ENCODE measurements around the gene TDP1.

DNA sequence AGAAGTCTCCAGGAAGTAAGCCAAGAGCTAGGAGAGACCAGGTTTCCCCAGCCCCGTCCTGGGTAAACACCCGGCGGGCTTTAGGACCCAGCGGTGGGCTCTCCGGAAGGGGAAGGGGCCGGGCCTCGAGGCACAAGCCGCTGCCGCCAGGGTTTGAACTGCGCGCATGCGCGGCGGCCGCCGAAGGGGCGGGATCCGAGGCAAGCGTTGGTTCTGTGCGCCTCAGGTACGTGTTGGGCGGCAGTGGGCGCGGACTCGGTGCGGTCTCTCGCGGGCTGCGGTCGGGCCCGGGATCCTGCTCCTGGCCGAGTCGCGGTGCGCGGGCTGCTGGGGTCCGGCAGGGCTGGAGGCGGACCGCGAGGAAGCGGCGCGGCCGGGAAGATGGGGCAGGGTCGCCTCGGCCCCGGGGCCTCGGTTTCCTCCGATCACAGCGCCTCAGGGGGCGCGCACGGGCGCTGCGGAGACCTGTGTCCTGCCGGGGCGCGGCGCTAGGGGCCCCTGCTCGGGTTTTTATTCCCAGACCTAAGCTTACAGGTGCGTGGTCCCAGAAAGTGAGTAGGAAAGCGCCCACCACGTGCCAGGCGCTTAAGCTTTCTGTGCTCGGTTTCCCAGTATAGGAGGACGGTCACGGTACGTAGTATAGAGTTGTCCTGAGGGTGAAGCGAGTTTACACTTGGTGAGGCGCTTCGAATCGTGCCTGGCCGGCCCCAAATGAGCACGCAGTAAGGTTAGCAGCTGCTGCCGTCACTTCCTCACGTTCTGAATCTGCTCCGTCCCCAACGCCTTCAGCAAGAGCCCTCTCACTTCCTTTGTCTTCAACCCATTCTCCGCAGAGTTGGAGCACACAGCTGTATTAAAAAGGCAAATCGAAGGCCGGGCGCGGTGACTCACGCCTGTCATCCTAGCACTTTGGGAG lies at the start of gene TDP1:
- peak; percentile 74 to 94 (median 86) for TF ChIP-seq POLR2AphosphoS5 (IDR thresholded peaks at IDR 0.05)
- TF ChIP-seq, protein P1, sequence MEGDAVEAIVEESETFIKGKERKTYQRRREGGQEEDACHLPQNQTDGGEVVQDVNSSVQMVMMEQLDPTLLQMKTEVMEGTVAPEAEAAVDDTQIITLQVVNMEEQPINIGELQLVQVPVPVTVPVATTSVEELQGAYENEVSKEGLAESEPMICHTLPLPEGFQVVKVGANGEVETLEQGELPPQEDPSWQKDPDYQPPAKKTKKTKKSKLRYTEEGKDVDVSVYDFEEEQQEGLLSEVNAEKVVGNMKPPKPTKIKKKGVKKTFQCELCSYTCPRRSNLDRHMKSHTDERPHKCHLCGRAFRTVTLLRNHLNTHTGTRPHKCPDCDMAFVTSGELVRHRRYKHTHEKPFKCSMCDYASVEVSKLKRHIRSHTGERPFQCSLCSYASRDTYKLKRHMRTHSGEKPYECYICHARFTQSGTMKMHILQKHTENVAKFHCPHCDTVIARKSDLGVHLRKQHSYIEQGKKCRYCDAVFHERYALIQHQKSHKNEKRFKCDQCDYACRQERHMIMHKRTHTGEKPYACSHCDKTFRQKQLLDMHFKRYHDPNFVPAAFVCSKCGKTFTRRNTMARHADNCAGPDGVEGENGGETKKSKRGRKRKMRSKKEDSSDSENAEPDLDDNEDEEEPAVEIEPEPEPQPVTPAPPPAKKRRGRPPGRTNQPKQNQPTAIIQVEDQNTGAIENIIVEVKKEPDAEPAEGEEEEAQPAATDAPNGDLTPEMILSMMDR (IDR thresholded peaks at IDR 0.05) = no peak
- TF ChIP-seq POLR2A (IDR thresholded peaks at IDR 0.05) = peak; percentile 50 to 53
